Smooth muscle cell (in vitro differentiated cells): ENCODE results near the gene GREM2. TPM values are rescaled to one million over a fixed set of nuclear protein-coding genes. Genes with fewer than 3 reads are reported as not detected.

Experiments used
- DNase-seq: peaks from one replicate; lab custom pipeline; 2025; ENCODE audit not compliant: unreplicated experiment; lab: John Stamatoyannopoulos, UW
- H2AFZ ChIP-seq: fragments of 200-600 bp; sonication (generic); 2 replicates; pipeline ENCODE4 v1.6.0; 2016; ENCODE audit warnings: antibody characterized with exemption, low read depth, mild to moderate bottlenecking
- H3F3A ChIP-seq: fragments of 200-600 bp; sonication (generic); 2 replicates; pipeline ENCODE4 v1.6.0; 2017; ENCODE audit warnings: antibody characterized with exemption, low read depth
- H3K27ac ChIP-seq: fragments of 200-600 bp; sonication (generic); 2 replicates; pipeline ENCODE4 v1.5.1; 2016; ENCODE audit warnings: low read depth, mild to moderate bottlenecking
- H3K27me3 ChIP-seq: fragments of 200-600 bp; sonication (generic); 2 replicates; pipeline ENCODE4 v1.6.1; 2016; ENCODE audit warnings: low read depth, mild to moderate bottlenecking
- H3K36me3 ChIP-seq: fragments of 200-600 bp; sonication (generic); 2 replicates; pipeline ENCODE4 v1.5.1; 2016; ENCODE audit warnings: low read depth
- H3K4me1 ChIP-seq: fragments of 200-600 bp; sonication (generic); 2 replicates; pipeline ENCODE4 v1.5.1; 2016; ENCODE audit warnings: low read depth
- H3K4me2 ChIP-seq: fragments of 200-600 bp; sonication (generic); 2 replicates; pipeline ENCODE4 v1.6.0; 2016; ENCODE audit warnings: mild to moderate bottlenecking
- H3K4me3 ChIP-seq: fragments of 200-600 bp; sonication (generic); 2 replicates; pipeline ENCODE4 v1.5.1; 2016; ENCODE audit warnings: mild to moderate bottlenecking
- H3K79me2 ChIP-seq: fragments of 200-600 bp; sonication (generic); 2 replicates; pipeline ENCODE4 v1.6.0; 2016; ENCODE audit warnings: low read depth, mild to moderate bottlenecking
- H3K9ac ChIP-seq: fragments of 200-600 bp; sonication (generic); 2 replicates; pipeline ENCODE4 v1.6.0; 2016; ENCODE audit warnings: low read depth
- H3K9me3 ChIP-seq: fragments of 200-600 bp; sonication (generic); replicated peaks from 2 replicates; pipeline ENCODE4 v1.5.1; 2016; ENCODE audit warnings: low read depth
- H4K20me1 ChIP-seq: fragments of 200-600 bp; sonication (generic); 2 replicates; pipeline ENCODE4 v1.6.0; 2016; ENCODE audit warnings: low read depth
- CTCF ChIP-seq: fragments of 200-600 bp; sonication (generic); IDR thresholded peaks from 2 replicates; pipeline ENCODE4 v1.5.1; 2017; ENCODE audit warnings: borderline replicate concordance, mild to moderate bottlenecking, antibody characterized with exemption; ENCODE audit not compliant: insufficient read depth, poor library complexity, severe bottlenecking
- WGBS: methylation state at CpG from one replicate; pipeline ENCODE4 v1.1.7; 2016; ENCODE audit warnings: low lambda C conversion rate; 5-methylcytosine and 5-hydroxymethylcytosine counted together
- polyA plus RNA-seq: library from polyadenylated mRNA; unstranded; fragments of >200 nt; fragmentation: Nextera tagmentation; extraction: Ambion mirVana; gene quantifications from 2 replicates; pipeline ENCODE4 v1.2.1, GENCODE V29; 2016
- total RNA-seq: library from RNA; depleted of rRNA; stranded (reverse); fragments of >200 nt; gene quantifications from 2 replicates; pipeline ENCODE4 v1.2.3, GENCODE V29; 2014

GREM2 gene
- total and polyA plus RNA-seq, 2 experiments from 2014 or later, result 8.0 to 15.1 TPM

- no peak overlapping the region for H3K4me2 ChIP-seq
- H3K79me2 ChIP-seq, result peaks cover 3% of the 10 kb centered on the region
- H3K9ac ChIP-seq, result no peak overlapping the region
- 83% methylated on average over 5 of the region's 5 CpGs for WGBS
- no peaks in the 10 kb centered on the region for H3F3A ChIP-seq
- H3K27ac ChIP-seq, result no peak overlapping the region
- DNase-seq, result no peak
- H3K4me3 ChIP-seq, result no peak overlapping the region
- no peaks in the 10 kb centered on the region for H3K27me3 ChIP-seq
- no peaks in the 10 kb centered on the region for H3K4me1 ChIP-seq
- no peaks in the 10 kb centered on the region for H4K20me1 ChIP-seq
- H2AFZ ChIP-seq, result no peak overlapping the region
- H3K36me3 ChIP-seq, result no peaks in the 10 kb centered on the region
- TF ChIP-seq CTCF, result no peak
- no peaks in the 10 kb centered on the region for H3K9me3 ChIP-seq
Observed at GRCh38 chr1:240591078-240591477, 20.9 kb downstream of the GREM2 start.

GRCh38 chr1:240589585-240590110 lies 22.3 kb downstream of the GREM2 start:
- H3K79me2 ChIP-seq, result peaks cover under 1% of the 10 kb centered on the region
- H3K27me3 ChIP-seq, result no peaks in the 10 kb centered on the region
- H2AFZ ChIP-seq, result no peak overlapping the region
- WGBS, result 94% methylated on average over 5 of the region's 5 CpGs
- no peaks in the 10 kb centered on the region for H3K9me3 ChIP-seq
- no peaks in the 10 kb centered on the region for H3K36me3 ChIP-seq
- H3K9ac ChIP-seq, result no peak overlapping the region
- H3K4me2 ChIP-seq, result no peak overlapping the region
- H4K20me1 ChIP-seq, result no peaks in the 10 kb centered on the region
- no peak for TF ChIP-seq CTCF
- no peaks in the 10 kb centered on the region for H3K4me1 ChIP-seq
- H3F3A ChIP-seq, result no peaks in the 10 kb centered on the region
- H3K27ac ChIP-seq, result no peak overlapping the region
- no peak for DNase-seq
- H3K4me3 ChIP-seq, result no peak overlapping the region

GRCh38 chr1:240586006-240586405 lies 25.9 kb downstream of the GREM2 start:
- H3K4me2 ChIP-seq, result no peak overlapping the region
- H3K27me3 ChIP-seq, result no peaks in the 10 kb centered on the region
- H3K79me2 ChIP-seq, result no peaks in the 10 kb centered on the region
- H2AFZ ChIP-seq, result no peak overlapping the region
- DNase-seq, result no peak
- WGBS, result 77% methylated on average over 2 of the region's 2 CpGs
- H3K9ac ChIP-seq, result no peak overlapping the region
- H3K9me3 ChIP-seq, result no peaks in the 10 kb centered on the region
- peaks cover 5% of the 10 kb centered on the region for H3F3A ChIP-seq
- H3K27ac ChIP-seq, result no peak overlapping the region
- no peaks in the 10 kb centered on the region for H3K36me3 ChIP-seq
- no peaks in the 10 kb centered on the region for H3K4me1 ChIP-seq
- no peaks in the 10 kb centered on the region for H4K20me1 ChIP-seq
- H3K4me3 ChIP-seq, result no peak overlapping the region
- no peak for TF ChIP-seq CTCF

- H4K20me1 ChIP-seq, result no peaks in the 10 kb centered on the region
- no peaks in the 10 kb centered on the region for H3K9me3 ChIP-seq
- no peaks in the 10 kb centered on the region for H3K4me1 ChIP-seq
- H3K27me3 ChIP-seq, result no peaks in the 10 kb centered on the region
- no peak overlapping the region for H3K4me3 ChIP-seq
- TF ChIP-seq CTCF, result no peak
- DNase-seq, result no peak
- H3K9ac ChIP-seq, result no peak overlapping the region
- H3K4me2 ChIP-seq, result peak overlapping the region; percentile 40
- no peaks in the 10 kb centered on the region for H3K79me2 ChIP-seq
- H3K36me3 ChIP-seq, result no peaks in the 10 kb centered on the region
- no peak overlapping the region for H3K27ac ChIP-seq
- H3F3A ChIP-seq, result peaks cover 5% of the 10 kb centered on the region
- 37% methylated on average over 4 of the region's 4 CpGs for WGBS
- H2AFZ ChIP-seq, result peak overlapping the region; percentile 35
Observed at GRCh38 chr1:240582953-240583352, 29.0 kb downstream of the GREM2 start.
